Inflammatory macrophage (primary cell): ENCODE results near the gene ANKRD18B.
"Not testable (repeated sequence)": the region's sequence is repeated elsewhere in the genome, so short reads cannot be mapped to it uniquely, and the experiment has no call there.

Experiments used
- DNase-seq, 2 donors: peaks; one replicate each; pipeline ENCODE4 v3.0.0-alpha.2; 2020 to 2022

Gene ANKRD18B

DNA sequence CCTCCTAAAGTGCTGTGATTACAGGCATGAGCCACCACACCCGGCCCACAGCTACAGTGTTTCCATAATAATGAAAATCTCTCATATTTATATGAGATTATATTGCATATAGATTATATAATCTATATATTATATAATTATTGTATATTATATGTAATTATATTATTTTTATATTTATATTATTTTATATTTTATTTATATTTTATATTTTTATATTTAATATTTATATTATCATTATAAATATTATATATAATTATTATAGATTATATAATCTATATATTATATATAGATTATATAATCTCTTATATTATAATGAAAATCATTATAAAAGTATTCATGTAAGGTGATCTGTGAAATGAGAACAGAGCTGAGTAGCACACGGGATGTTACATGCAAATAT is 11.5 kb downstream of the ANKRD18B start:
- no peak for DNase-seq

DNA sequence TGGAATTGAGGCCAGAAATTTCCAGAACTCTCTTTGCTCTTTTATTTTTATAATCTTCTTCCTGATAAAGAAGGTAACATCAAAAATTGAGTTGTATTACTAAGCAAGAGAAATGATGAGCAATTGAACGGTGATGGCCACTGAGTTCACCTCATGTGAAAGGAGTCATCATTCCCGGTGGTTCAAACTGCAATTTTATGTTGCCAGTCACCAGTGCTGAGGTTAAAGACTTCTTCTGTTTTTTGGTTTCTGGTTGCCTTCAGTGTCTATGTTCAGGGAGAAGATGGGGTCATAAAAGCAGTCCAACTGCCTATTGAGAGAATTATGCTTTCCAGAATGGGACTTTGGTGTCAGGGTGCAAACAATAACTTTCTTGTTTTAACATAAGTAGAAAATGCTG is 19.4 kb downstream of the ANKRD18B start:
- not testable (repeated sequence) for DNase-seq

DNA sequence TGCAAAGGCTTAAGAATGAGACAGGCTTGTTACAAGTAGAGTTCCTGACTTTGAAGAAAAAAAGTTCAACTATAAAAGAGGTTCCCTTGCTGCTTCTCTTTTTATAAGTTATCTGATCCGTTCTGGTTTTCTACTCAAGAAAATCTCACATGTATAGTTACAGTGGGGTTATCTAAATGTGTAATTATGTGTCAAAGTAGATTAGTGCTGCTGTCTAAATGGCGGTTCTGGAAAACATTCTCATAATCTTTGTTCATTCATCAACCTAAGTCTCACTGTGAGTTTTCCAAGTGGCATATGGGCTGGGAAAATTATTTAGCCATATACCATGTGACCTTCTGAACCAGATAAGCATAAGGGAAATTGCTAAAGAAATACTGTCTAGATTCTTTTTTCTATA is 21.7 kb downstream of the ANKRD18B start:
- DNase-seq: not testable (repeated sequence)

DNA sequence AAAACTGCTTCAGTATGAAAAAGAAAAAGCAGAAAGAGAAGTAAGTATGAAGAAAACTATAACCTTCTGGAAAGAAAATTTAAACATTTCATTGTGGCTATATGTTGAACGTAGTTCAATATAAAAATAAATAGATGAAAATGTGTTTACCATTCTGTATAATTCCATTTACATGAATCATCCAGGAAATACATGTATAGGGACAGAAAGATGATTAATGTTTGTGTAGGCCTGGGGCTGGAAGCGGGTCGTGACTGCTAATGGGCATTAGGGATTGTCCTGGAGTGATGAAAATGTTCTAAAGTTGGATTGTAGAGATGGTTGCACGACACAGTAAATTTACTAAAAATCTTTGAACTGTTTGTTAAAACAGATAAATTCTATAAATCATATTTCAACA is 24.8 kb downstream of the ANKRD18B start:
- DNase-seq: not testable (repeated sequence)

DNA sequence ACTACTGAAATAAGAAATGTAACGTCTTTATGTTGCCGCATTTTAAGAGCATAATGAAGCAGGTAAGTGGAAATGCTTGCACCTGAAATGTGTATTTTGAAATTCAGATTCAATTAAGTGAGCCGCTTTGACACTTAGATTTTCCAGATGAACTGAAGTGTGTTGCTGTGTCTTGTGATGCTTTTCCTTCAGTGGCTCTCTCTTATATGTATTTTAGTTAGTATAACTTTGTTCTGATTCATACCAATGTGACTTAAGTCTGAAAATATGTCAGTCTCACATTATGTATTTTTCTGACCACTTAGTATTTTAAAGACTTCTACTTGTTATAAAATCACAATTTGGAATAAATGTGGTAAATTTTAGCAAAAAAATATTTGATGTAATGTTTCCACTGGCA is 25.4 kb downstream of the ANKRD18B start:
- DNase-seq: not testable (repeated sequence)

DNA sequence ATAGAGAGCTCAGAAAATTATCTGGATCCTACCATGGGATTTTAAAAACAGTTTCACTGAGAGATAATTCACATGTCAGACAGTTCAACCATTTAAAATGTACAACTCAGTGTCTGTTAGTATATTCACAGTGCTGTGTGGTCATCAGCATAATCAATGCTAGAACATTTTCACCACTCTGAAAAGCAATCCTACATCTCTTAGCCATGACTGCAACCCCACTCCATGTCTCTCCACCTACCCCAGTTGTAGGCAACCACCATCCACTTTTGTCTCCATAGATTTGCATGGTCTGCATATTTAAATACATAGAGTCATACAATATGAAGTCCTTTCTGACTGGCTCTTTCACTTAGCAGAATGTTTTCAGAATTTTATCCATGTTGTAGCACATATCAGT is 27.1 kb downstream of the ANKRD18B start:
- not testable (repeated sequence) for DNase-seq

DNA sequence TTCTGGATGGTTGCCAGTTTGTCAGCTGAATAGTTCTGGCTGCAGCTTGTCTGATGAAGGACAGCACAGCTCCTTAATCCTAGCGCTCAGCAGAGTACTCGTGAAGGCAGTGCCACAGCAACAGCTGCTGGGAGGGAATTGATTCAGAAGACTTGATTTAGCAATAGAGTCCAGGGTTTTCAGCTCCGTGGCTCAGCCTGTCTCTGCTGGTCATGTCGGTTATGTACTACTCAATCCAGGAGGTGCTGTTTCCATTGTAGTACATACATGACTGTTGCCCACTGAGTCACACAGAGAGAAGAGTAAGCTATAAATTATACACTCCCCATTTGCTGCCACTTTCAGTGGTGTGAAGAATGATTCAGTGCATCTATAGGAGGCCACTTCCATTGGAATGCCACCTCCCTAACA is 28.3 kb downstream of the ANKRD18B start:
- not testable (repeated sequence) for DNase-seq

DNA sequence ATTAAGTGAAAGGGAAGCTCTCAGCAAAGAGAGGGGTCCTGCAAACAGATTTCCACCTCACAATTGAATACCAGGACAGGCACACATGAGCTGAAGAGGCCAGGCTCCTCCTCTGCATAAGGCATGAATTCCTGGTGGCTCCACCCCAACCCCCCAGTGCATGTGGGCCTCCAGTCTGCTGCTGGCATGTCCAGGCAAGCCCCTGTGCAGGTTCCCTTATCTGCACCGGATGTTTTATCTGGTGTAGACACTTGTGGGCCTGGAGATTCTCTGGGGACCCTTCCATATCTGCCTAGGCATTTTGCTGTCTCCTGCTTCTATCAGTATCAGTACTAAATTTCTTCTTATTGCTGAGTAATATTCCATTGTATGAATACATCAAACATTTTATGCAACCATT is 36.2 kb downstream of the ANKRD18B start:
- not testable (repeated sequence) for DNase-seq

DNA sequence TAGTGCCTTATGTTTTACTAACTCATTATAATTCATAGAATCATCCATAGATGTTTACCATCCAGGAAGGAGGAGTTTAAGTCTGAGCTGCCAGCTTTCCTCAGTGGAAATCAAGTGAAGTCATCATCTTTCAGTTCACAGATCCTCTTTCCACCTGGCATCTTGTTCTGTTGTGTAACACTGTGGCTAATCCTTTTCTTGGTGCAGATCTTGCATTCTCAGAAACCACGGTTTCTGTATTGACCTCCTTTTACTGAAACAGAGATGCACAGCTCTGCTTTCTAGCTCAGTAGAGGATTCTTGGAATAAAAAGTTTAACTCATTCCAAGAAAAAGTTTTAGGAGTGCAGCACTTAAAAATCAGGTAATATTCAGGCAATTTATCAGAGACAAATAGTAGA is 38.1 kb downstream of the ANKRD18B start:
- not testable (repeated sequence) for DNase-seq

DNA sequence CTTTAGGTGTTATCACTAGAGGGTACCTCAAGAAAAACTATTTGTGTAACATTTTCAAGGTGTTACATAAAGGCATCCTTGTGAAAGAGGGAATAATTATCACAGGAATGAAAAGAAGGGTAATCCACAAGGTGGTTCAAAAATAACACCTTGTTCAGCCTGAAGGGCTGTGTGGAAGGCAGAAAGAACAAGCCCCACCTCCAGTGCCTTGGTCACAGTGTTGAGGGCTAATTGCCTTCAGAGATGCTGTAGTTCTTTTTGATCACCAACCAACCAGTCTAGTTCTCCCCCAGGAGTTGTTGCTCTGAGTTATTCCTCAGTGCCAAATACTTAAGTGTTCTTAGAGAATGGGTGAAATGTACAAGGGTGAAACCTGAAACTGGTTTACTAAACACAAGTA is 43.7 kb downstream of the ANKRD18B start:
- not testable (repeated sequence) for DNase-seq

DNA sequence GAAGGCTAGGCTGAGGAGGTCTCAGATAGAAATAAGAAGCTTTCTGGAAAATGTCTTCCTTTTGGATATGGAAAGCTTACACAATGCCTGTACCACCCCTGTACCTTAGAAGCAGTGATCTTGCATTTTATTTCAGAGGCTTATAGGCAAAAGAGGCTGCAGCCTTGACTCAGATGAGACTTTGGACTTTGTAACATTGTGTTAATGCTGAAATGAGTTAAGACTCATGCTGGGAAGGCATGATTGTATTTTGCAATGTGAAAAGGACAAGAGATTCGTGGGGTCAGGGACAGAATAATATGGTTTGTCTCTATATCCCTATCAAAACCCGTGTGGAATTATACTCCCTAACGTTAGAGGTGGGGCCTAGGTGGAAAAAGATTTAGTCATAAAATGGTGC is 53.7 kb downstream of the ANKRD18B start:
- DNase-seq: not testable (repeated sequence)

DNA sequence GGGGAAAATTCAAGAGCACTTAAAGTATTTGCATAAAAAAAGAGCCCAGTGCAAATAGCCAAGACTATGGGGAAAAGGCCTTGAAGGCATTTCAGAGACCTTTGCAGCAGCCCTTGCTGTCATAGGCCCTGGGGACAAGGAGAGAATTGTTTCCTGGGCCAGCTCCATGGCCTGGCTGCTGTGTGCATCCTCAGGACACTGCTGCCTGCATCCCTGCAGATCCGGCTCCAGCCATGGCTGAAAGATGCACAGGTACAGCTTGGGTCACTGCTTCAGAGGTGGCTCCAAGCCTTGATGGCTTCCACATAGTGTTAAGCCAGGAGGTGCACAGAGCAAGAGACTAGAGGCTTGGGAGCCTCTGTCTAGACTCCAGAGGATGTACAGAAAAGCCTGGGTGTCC is 55.9 kb downstream of the ANKRD18B start:
- not testable (repeated sequence) for DNase-seq

DNA sequence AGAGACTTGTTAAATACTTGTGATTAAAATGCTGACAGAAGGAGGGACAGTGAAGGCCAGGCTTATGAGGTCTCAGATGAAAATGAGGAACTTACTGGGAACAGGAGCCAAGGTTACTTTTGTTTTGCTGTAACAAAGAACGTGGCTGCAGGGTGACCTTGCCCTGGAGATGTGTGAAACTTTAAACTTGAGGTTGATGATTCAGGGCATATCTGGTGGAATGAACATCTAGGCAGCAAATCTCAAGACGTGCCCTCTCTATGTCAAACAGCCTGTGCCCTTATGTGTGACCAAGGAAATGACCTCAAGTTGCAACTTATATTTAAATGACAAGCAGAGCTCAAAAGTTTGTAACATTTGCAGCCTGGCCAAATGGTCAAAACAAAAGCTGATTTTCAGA is 58.6 kb downstream of the ANKRD18B start:
- DNase-seq: peak in 1 of 2 donors; percentile 2

DNA sequence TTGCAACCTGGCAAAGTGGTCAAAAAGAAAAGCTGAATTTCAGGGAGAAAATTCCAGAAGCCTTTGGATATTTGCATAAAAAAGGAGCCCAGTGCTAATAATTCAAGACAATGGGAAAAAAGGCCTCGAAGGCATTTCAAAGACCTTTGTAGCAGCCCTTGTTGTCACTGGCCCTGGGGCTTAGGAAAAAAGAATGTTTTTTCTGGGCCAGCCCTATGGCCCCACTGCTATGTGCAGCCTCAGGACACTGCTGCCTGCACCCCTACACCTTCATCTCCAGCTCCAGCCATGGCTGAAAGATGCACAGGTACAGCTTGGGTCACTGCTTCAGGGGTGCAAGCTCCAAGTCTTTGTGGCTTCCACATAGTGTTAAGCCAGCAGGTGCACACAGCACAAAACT is 62.1 kb downstream of the ANKRD18B start:
- not testable (repeated sequence) for DNase-seq

DNA sequence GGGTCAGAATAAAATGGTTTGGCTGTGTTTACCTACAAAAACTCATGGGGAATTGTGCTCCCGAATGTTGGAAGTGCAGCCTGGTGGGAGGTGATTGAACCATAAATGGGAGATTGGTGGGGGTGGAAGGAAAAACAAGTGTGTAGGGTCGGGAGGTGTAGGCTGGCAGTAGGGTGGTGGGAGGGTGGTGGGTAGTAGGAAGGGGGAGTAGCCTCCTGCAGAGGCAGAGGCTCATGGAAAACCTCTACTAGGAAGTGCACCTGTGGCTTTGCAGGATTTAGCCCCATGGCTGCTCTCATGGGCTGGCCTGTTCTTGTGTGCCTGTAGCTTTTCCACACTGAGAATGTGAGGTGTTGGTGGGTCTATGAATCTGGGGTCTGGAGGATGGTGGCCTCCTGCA is 63.7 kb downstream of the ANKRD18B start:
- DNase-seq: not testable (repeated sequence)

DNA sequence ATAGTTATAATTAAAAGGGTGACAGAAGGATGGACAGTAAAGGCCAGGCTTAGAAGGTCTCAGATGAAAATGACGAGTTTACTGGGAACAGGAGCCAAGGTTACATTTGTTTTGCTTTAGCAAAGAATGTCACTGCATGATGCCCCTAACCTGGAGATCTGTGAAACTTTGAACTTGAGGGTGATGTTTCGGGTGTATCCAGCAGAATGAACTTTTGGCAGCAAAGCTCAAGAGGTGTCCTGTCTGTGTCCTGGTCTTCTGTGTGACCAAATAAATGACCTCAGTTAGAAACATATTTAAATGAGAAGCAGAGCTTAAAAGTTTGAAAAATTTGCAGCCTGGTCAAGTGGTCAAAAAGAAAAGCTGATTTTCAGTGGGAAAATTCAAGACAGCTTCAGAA is 64.8 kb downstream of the ANKRD18B start:
- not testable (repeated sequence) for DNase-seq

DNA sequence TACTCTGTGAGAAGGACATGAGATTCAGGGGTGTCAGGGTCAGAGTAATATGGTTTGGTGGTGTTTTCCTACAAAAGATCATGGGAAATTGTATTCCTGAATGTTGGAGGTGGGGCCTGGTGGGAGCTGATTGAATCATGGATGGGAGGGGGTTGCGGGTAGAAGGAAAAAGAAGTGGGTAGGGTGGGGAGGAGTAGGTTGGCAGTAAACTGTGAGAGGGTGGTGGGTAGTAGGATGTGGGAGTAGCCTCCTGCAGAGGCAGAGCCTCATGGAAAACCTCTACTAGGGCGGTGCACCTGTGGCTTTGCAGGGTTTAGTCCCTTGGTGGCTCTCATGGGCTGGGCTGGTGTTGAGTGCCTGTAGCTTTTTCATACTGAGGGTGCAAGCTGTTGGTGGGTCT is 66.8 kb downstream of the ANKRD18B start:
- not testable (repeated sequence) for DNase-seq

DNA sequence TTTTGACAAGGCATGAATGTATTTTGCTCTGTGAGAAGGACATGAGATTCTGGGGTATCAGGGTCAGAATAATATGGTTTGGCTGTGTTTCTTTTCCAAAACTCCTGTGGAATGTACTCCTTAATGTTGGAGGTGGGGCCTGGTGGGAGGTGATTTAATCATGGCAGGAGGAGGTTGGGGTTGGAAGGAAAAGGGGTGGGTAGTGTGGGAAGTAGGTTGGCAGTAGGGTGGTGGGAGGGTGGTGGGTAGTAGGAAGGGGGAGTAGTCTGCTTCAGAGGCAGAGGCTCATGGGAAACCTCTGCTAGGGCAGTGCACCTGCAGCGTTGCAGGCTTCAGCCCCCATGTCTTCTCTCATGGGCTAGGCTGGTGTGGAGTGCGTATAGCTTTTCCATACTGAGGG is 72.9 kb downstream of the ANKRD18B start:
- not testable (repeated sequence) for DNase-seq

DNA sequence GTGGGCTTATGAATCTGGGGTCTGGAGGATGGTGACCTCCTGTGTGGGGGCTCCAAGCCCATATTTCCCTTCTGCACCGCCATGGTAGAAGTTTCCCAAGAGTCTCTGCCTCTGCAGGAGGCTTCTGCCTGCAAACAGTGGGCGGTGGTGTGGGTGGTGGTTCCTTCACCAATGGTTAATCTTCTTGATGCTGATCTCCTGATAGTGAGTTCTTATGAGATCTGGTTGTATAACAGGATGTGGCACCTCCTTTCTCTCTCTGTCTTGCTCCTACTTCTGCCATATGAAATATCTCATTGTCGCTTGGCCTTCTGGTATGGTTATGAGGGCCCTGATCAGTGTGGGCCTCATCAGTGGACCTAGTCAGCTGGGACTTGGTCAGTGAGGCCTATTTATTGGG is 73.3 kb downstream of the ANKRD18B start:
- peak in 1 of 2 donors; percentile 20 for DNase-seq

DNA sequence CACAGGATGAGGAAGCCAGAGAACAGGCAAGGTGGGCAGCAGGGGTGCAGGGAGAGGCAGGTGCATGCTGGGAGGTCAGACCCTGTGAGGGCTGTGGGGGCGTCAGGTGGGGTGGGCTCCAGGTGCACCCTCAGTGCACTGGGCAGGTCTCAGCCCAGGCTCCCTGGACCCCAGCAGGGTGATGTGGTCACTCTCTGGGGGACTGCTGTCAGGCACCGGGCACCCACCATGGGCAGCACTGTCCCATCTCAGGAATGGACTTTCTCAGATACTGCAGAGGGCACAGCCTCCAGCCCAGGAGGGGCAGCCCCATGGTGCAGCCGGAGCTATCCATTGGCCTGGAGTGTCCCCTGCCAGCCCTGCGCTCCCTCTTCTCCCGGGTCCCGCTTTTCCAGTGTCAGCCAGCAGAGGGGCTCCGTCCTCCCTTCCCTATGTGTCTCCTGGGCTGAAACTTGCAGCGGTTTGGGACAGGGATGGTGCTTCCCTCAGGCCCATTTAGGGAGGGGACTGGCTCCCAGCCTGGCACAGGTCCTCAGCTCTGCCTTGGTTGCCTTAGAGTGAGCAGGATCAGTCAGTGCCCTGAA is 74.8 kb downstream of the ANKRD18B start:
- not testable (repeated sequence) for DNase-seq

DNA sequence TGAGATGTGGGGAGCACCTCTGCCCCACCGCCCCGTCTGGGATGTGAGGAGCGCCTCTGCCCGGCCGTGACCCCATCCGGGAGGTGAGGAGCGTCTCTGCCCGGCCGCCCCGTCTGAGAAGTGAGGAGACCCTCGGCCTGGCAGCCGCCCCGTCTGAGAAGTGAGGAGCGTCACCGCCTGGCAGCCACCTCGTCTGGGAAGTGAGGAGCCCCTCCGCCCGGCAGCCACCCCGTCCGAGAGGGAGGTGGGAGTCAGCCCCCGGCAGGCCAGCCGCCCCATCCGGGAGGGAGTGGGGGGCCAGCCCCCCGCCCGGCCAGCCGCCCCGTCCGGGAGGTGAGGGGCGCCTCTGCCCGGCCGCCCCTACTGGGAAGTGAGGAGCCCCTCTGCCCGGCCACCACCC is 76.9 kb downstream of the ANKRD18B start:
- DNase-seq: not testable (repeated sequence)

DNA sequence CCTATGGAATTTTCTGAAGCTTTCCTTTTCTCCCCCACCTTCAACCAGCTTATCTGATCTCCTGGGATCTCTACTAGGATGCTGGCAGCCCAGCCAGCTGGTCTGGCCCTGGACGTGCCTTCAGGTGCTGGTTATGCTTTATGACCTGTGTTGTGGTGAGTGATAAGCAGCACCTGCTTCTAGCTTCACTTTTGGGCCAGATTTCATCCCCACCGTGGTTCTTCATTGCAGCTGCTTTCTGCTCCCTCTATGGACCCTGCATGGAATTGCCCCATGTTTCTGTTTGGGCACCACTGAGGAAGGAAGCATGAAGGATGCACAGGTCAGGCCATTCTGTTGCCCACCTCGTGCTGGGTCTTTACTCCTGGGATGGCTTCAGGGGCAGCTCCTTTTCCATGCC is 80.2 kb downstream of the ANKRD18B start:
- DNase-seq: not testable (repeated sequence)

DNA sequence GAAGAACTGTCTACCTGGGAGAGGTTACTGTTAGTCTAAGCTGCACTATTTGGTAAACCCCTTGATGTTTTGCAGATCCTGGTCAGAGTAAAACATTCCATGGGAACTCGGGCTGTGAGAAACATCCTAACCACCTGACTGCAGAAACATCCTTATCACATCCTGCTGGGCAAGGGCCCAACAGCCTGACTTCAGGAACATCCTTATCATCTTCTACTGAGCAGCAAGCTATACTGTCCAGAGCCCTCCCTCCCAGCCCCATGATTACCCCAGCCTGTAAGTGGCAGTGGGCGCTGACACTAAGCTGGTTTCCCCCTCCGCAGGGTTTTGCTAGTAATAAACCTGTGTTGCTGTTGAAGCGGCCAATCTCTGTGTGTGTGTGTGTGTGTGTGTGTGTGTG is 80.9 kb downstream of the ANKRD18B start:
- not testable (repeated sequence) for DNase-seq

DNA sequence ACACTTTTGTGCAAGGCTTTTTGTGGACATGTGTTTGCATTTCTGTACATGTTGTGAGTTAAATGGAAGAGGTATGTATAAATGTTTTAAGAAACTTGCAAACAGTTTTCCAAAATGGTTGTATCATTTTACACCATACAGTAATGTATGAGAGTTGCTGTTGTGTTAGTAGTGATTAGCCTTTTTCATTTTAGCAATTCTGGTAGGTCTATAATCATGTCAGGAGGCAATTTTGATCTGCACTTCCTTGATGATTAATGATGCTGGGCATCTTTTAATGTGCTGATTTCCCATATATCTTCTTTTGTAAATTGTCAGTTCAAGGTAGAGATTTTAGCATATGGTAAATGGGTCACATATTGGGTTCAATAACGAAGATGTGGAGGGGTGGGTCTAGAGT is 87.3 kb downstream of the ANKRD18B start:
- no peak for DNase-seq

DNA sequence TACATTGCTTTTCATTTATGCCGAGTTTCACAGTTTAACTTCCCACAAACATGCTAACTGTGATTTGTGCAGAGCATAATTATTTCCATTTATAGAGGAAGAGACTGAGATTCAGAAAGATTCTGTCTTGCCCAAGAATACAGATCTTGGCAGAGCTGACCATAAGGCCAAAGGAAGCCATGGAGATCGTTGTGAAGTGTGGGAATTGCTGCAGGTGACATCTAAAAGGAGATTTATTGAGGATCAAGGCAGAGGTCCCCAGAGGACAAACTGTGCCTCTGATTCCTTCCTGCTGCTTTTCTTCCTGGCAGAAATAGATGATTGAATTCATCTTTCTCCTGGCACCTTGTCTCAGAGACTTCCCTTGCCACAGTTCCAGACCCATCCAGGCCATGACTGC is 88.4 kb downstream of the ANKRD18B start:
- not testable (repeated sequence) for DNase-seq
